PC-3 (cell line): Measurements from ENCODE around the gene PDLIM7. TPM values are rescaled to one million over a fixed set of nuclear protein-coding genes. Genes with fewer than 3 reads are reported as not detected.

Experiments
- ATAC-seq: fragments of 200-7000 bp; cut with Tn5 transposase; 2 replicates; pipeline ENCODE4 v1.9.1; 2020; ENCODE audit warnings: mild to moderate bottlenecking, moderate library complexity
- BruUV-seq: library from RNA; stranded (reverse); fragments of 400-500 nt; replicated peaks from 2 replicates; lab custom pipeline; 2021; lab: Mats Ljungman, UMichigan
- CTCF ChIA-PET: fragments of 300-600 bp; sonication (Branson Sonifier 250); formaldehyde crosslinking; loops from one replicate; lab custom pipeline; 2022; ENCODE audit warnings: antibody characterized with exemption; lab: Charles Lee
- POLR2A ChIA-PET: fragments of 300-600 bp; sonication (Branson Sonifier 250); formaldehyde crosslinking; loops from one replicate; lab custom pipeline; 2022; ENCODE audit warnings: antibody characterized with exemption; ENCODE audit not compliant: unreplicated experiment; lab: Charles Lee
- DNase-seq: peaks from one replicate; pipeline ENCODE4 v3.0.0-alpha.2; 2015
- H2AFZ ChIP-seq: fragments of 300-600 bp; sonication (generic); 2 replicates; pipeline ENCODE4 v1.6.0; 2016; ENCODE audit warnings: antibody characterized with exemption, low read length
- H3F3A ChIP-seq: fragments of 300-600 bp; sonication (generic); one replicate; pipeline ENCODE4 v1.6.0; 2017; ENCODE audit warnings: antibody characterized with exemption, low read length, control low read depth, mild to moderate bottlenecking; ENCODE audit not compliant: unreplicated experiment
- H3K27ac ChIP-seq: fragments of 300-600 bp; sonication (generic); 2 replicates; pipeline ENCODE4 v1.5.1; 2016; ENCODE audit warnings: mild to moderate bottlenecking, low read length
- H3K27me3 ChIP-seq: fragments of 300-600 bp; sonication (generic); 2 replicates; pipeline ENCODE4 v1.6.1; 2016; ENCODE audit warnings: low read length, mixed read lengths
- H3K36me3 ChIP-seq: fragments of 300-600 bp; sonication (generic); 2 replicates; pipeline ENCODE4 v1.6.1; 2016; ENCODE audit warnings: low read depth, mixed run types, low read length, mixed read lengths
- H3K4me1 ChIP-seq: fragments of 300-600 bp; sonication (generic); 2 replicates; pipeline ENCODE4 v1.5.1; 2016; ENCODE audit warnings: low read length; ENCODE audit not compliant: insufficient read depth
- H3K4me2 ChIP-seq: fragments of 300-600 bp; sonication (generic); 2 replicates; pipeline ENCODE4 v1.6.0; 2016; ENCODE audit warnings: low read length
- H3K4me3 ChIP-seq: fragments of 300-600 bp; sonication (generic); 2 replicates; pipeline ENCODE4 v1.5.1; 2016; ENCODE audit warnings: mild to moderate bottlenecking, low read length, mixed read lengths
- H3K79me2 ChIP-seq: fragments of 300-600 bp; sonication (generic); 2 replicates; pipeline ENCODE4 v1.6.1; 2017; ENCODE audit warnings: low read length, mixed read lengths
- H3K9ac ChIP-seq: fragments of 300-600 bp; sonication (generic); 2 replicates; pipeline ENCODE4 v1.6.0; 2016; ENCODE audit warnings: mild to moderate bottlenecking, low read length
- H3K9me2 ChIP-seq: fragments of 300-600 bp; sonication (generic); replicated peaks from 2 replicates; pipeline ENCODE4 v1.6.1; 2016; ENCODE audit warnings: mixed run types, low read length, mixed read lengths
- H3K9me3 ChIP-seq: fragments of 300-600 bp; sonication (generic); 2 replicates; pipeline ENCODE4 v1.6.1; 2016; ENCODE audit warnings: low read length, mixed read lengths
- H4K20me1 ChIP-seq: fragments of 300-600 bp; sonication (generic); 2 replicates; pipeline ENCODE4 v1.6.1; 2016; ENCODE audit warnings: low read length, mixed read lengths
- EZH2 ChIP-seq: fragments of 300-600 bp; sonication (generic); IDR thresholded peaks from one replicate; pipeline ENCODE4 v1.6.1; 2017; ENCODE audit warnings: antibody characterized with exemption, mild to moderate bottlenecking, low read length; ENCODE audit not compliant: unreplicated experiment
- EZH2phosphoT487 ChIP-seq: fragments of 300-600 bp; sonication (generic); IDR thresholded peaks from 2 replicates; pipeline ENCODE4 v1.6.1; 2018; ENCODE audit warnings: mild to moderate bottlenecking, antibody characterized with exemption, low read length, borderline replicate concordance
- intact Hi-C: fragments of 100-400 bp; cut with micrococcal nuclease; formaldehyde crosslinking; loops from 2 replicates; pipeline ENCODE4 v1.9.0; 2023
- total RNA-seq: library from RNA; depleted of rRNA; stranded (reverse); fragments of >200 nt; gene quantifications from 2 replicates; pipeline ENCODE4 v1.2.3, GENCODE V29; 2014
- TF ChIP-seq, protein P1 (sequence below): fragments of 300-600 bp; sonication (generic); conservative IDR thresholded peaks from 2 replicates; pipeline ENCODE4 v1.5.1; 2017; ENCODE audit warnings: antibody characterized with exemption, low read depth, mild to moderate bottlenecking, low read length

The PDLIM7 gene
- total RNA-seq, 1 experiment from 2014 or later, result 159 TPM

DNA sequence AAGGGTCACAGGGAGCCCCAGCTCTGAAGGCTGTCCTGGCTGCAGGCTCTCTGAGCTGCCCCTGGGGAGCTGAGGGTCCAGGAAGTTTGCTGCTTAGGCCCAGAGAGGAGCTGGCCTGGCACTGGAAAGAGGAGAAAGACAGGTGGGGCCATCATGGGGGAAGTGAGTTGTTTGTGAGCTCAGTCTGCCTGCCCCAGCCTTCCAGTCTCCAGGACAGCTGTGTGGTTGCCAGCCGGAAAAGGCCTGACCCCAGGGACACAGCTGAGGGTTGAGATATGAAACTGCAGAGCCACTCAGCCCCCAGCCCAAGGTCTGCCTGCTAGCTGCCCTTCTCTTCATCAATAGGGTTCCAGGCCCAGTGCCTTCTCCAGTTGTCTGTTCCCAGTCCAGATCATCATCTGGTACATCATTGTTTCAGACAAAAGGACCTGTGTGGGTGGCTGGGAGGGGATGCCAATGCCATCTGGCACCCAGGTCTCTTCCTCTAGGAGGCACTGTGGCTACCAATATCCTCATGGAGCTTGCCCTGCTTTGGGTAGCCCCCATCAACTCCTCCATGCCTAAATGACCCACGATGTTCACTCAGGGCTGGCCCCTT, 23.6 kb upstream of the PDLIM7 start:
- no peak overlapping the region for H3K4me2 ChIP-seq
- BruUV-seq, result no TSS peak
- ATAC-seq, result no peak
- no peak for DNase-seq
- H4K20me1 ChIP-seq, result no peaks in the 10 kb centered on the region
- H3K27me3 ChIP-seq, result no peaks in the 10 kb centered on the region
- ChIA-PET POLR2A (no interaction called here), CTCF (no interaction called here)
- H2AFZ ChIP-seq, result no peak overlapping the region
- H3K4me3 ChIP-seq, result no peak overlapping the region
- no peaks in the 10 kb centered on the region for H3F3A ChIP-seq
- no peak overlapping the region for H3K9ac ChIP-seq
- H3K36me3 ChIP-seq, result peaks cover 15% of the 10 kb centered on the region; the same call in 1 of the 2 replicates
- H3K9me3 ChIP-seq, result no peaks in the 10 kb centered on the region
- peaks cover 11% of the 10 kb centered on the region for H3K4me1 ChIP-seq
- H3K9me2 ChIP-seq, result no peaks in the 10 kb centered on the region
- intact Hi-C loops, result no loop called here
- H3K79me2 ChIP-seq, result peaks cover 23% of the 10 kb centered on the region
- TF ChIP-seq, protein P1, sequence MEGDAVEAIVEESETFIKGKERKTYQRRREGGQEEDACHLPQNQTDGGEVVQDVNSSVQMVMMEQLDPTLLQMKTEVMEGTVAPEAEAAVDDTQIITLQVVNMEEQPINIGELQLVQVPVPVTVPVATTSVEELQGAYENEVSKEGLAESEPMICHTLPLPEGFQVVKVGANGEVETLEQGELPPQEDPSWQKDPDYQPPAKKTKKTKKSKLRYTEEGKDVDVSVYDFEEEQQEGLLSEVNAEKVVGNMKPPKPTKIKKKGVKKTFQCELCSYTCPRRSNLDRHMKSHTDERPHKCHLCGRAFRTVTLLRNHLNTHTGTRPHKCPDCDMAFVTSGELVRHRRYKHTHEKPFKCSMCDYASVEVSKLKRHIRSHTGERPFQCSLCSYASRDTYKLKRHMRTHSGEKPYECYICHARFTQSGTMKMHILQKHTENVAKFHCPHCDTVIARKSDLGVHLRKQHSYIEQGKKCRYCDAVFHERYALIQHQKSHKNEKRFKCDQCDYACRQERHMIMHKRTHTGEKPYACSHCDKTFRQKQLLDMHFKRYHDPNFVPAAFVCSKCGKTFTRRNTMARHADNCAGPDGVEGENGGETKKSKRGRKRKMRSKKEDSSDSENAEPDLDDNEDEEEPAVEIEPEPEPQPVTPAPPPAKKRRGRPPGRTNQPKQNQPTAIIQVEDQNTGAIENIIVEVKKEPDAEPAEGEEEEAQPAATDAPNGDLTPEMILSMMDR, result peak; percentile 41
- no peak for TF ChIP-seq EZH2phosphoT487
- H3K27ac ChIP-seq, result no peak overlapping the region

DNA sequence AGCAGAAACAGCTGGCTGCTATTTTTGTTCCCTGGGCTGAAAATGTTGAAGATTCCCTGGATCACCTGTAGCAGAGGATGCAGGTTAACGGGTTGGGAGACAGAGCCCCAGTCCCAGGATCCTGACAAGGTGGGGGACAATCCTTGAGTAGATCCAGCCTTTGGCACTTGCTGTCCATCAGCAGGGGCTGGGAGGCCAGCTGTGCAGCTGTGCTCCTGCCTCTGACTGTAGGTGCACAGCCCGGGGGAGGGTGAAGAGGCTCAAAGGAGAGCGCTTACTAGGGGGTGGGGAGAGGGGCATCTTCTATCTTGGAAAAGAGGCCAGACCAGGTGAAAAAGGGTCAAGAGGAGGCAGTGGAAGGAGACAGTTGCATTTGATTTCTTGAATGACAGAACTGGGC, 22.9 kb upstream of the PDLIM7 start:
- ATAC-seq (no peak), DNase-seq (no peak)
- Histone ChIP-seq H4K20me1 (no peaks in the 10 kb centered on the region), H3K4me1 (peaks cover 18% of the 10 kb centered on the region), H3K36me3 (peaks cover 21% of the 10 kb centered on the region), H3K4me2 (no peak overlapping the region), H2AFZ (no peak overlapping the region), H3K4me3 (no peak overlapping the region), H3K9me3 (no peaks in the 10 kb centered on the region), H3K79me2 (peaks cover 30% of the 10 kb centered on the region), H3K9me2 (no peaks in the 10 kb centered on the region), H3K9ac (no peak overlapping the region), H3K27ac (no peak overlapping the region), H3K27me3 (no peaks in the 10 kb centered on the region), H3F3A (no peaks in the 10 kb centered on the region)
- POLR2A ChIA-PET, result no interaction called here
- BruUV-seq, result no TSS peak
- TF ChIP-seq EZH2 (no peak), EZH2phosphoT487 (no peak)
- TF ChIP-seq, protein P1, result no peak
- CTCF ChIA-PET, result no interaction called here
- intact Hi-C loops, result no loop called here

DNA sequence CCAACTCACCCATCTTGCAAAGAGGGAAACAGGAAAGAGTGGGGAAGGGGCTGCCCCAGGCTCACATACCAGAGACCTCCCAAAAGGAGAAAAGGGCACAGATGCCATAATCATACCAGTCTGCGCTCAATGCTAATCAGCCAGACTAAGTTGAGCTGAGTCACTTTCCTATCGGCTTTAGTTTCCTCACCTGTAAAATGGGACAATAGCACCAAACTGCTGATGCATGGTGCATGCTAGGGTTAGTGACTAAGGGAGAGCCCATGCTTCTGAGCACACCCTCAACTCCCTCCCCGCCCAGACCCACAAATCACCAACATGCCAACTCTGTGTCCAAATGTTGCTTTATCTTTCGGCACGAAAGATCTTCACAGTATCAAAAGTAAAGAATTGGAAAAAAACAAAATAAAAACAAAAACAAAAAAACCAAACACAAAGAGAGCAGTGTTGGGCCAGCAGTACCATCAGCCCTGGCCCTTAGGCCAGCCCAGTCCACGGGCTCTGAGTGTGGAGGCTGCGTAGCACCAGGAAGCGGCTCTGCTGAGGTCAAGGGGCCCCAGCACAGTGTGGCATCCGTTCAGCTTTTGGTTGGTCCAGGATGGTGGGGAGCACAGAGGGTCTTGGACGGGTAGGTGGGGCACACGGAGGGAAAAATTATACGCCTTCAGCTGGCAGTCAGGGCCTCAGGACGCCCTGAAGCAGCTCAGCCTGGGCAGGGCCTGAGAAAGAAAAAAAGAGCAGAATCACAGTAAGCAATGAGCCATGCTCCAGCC, 22.2 kb upstream of the PDLIM7 start:
- no peak for TF ChIP-seq EZH2phosphoT487
- no peak for TF ChIP-seq EZH2
- TF ChIP-seq, protein P1, result no peak
- no peaks in the 10 kb centered on the region for H4K20me1 ChIP-seq
- peaks cover 36% of the 10 kb centered on the region for H3K79me2 ChIP-seq
- H3K27ac ChIP-seq, result no peak overlapping the region
- ChIA-PET CTCF (no interaction called here), POLR2A (no interaction called here)
- H3K27me3 ChIP-seq, result no peaks in the 10 kb centered on the region
- DNase-seq, result no peak
- intact Hi-C loops, result loop anchor here (5.0 kb wide), 1 partner anchor 33 kb away; the partner anchor contains the start of gene FAM193B
- H3F3A ChIP-seq, result no peaks in the 10 kb centered on the region
- peak overlapping the region; percentile 72; the same call in 1 of the 2 replicates for H3K4me2 ChIP-seq
- peaks cover 27% of the 10 kb centered on the region for H3K36me3 ChIP-seq
- ATAC-seq, result no peak
- no peaks in the 10 kb centered on the region for H3K9me3 ChIP-seq
- BruUV-seq, result no TSS peak
- H3K9me2 ChIP-seq, result no peaks in the 10 kb centered on the region
- H3K9ac ChIP-seq, result no peak overlapping the region
- H3K4me3 ChIP-seq, result peak overlapping the region; percentile 55; the same call in 1 of the 2 replicates
- H3K4me1 ChIP-seq, result peaks cover 22% of the 10 kb centered on the region
- no peak overlapping the region for H2AFZ ChIP-seq
